HG02588 (cell line): ENCODE measurements around the gene NPPC.
"Not testable (repeated sequence)": the region's sequence is repeated elsewhere in the genome, so short reads cannot be mapped to it uniquely, and the experiment has no call there.

Experiments used
- ATAC-seq: cut with Tn5 transposase; IDR thresholded peaks from one replicate; pipeline ENCODE4 v1.9.1; 2021; ENCODE audit warnings: mild to moderate bottlenecking, moderate library complexity; ENCODE audit not compliant: unreplicated experiment

Gene NPPC

GRCh38 chr2:231926180-231926741, at the start of gene NPPC:
Gene NPPC (minus strand): TSS chr2:231926396. CDS start chr2:231926249, 147 bp downstream.
- ATAC-seq, result no peak

GRCh38 chr2:231975001-231975400, 48.8 kb upstream of the NPPC start:
- no peak for ATAC-seq

- ATAC-seq, result no peak
Observed at GRCh38 chr2:231970461-231970860, 44.3 kb upstream of the NPPC start.

GRCh38 chr2:231968820-231969219, 42.6 kb upstream of the NPPC start:
- no peak for ATAC-seq

- no peak for ATAC-seq
Observed at GRCh38 chr2:231966886-231967285, 40.7 kb upstream of the NPPC start.

- ATAC-seq, result no peak
Observed at GRCh38 chr2:231965102-231965501, 38.9 kb upstream of the NPPC start.

GRCh38 chr2:231961349-231962166, 35.4 kb upstream of the NPPC start, which contains the start of gene DIS3L2:
Gene DIS3L2 (plus strand): TSS chr2:231961713. CDS start chr2:232014928, 53,215 bp downstream.
- ATAC-seq, result peak; percentile 93

- ATAC-seq, result no peak
Observed at GRCh38 chr2:231960810-231961348, 34.7 kb upstream of the NPPC start.

GRCh38 chr2:231957913-231958763, 31.9 kb upstream of the NPPC start:
- ATAC-seq, result no peak

- no peak for ATAC-seq
Observed at GRCh38 chr2:231955758-231956472, 29.7 kb upstream of the NPPC start.

GRCh38 chr2:231951452-231952035, 25.3 kb upstream of the NPPC start:
- no peak for ATAC-seq

GRCh38 chr2:231947694-231948093, 21.5 kb upstream of the NPPC start:
- ATAC-seq, result no peak

GRCh38 chr2:231947112-231947511, 20.9 kb upstream of the NPPC start:
- not testable (repeated sequence) for ATAC-seq

- no peak for ATAC-seq
Observed at GRCh38 chr2:231946241-231946814, 20.1 kb upstream of the NPPC start.

- ATAC-seq, result no peak
Observed at GRCh38 chr2:231942180-231942579, 16.0 kb upstream of the NPPC start.

- no peak for ATAC-seq
Observed at GRCh38 chr2:231941673-231942072, 15.5 kb upstream of the NPPC start.

GRCh38 chr2:231940795-231941194, 14.6 kb upstream of the NPPC start:
- ATAC-seq, result no peak

GRCh38 chr2:231939022-231939421, 12.8 kb upstream of the NPPC start:
- ATAC-seq, result no peak

GRCh38 chr2:231937057-231937456, 10.9 kb upstream of the NPPC start:
- no peak for ATAC-seq

GRCh38 chr2:231936491-231936890, 10.3 kb upstream of the NPPC start:
- no peak for ATAC-seq
